ENCODE data around the gene TRIO. TPM values are rescaled to one million over a fixed set of nuclear protein-coding genes. Genes with fewer than 3 reads are reported as not detected.
"Not testable (repeated sequence)": the region's sequence is repeated elsewhere in the genome, so short reads cannot be mapped to it uniquely, and the experiment has no call there.

The TRIO gene
- 69.4 and 71.6 TPM in 2 replicates for total RNA-seq

DNA sequence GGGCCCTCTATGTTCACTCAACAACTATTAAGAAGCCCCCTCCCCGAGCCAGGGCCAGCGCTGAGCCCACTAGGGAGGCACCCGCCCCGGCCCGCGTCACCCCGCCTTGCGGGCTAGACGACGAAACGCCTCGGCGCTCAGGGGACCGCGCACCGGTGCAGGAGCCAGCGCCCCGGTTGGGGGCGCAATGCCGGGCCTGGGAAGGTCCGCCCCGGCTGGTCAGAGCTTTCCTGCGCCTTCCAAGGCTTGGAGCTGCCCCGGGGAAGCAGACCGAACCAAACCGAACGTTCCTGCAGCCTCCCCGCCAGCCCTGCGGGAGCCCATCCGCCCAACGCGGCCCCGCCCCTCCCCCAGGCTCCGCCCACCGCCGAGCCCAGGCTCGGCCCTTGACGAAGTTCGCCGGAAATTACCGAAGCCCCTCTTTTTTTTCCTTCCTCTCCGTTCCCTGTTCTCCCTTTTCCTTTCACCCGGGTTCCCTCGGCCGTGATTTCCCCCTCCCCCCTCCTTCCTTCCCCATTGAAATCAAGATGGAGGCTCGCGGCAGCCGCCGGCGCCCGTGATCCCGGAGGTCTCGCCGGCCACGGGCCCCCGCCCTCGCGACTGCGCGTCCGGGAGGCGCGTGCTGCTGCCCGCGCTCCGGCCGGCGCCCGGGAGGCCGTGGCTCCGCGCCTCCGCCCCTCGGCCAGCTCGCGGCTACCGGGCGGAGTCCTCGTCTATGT lies at the start of gene TRIO:
Gene TRIO (plus strand): TSS at position 516 of the 719 bp plus-strand sequence. CDS start 384 bp downstream, outside the sequence.
- Histone ChIP-seq H3K36me3 (ENCODE audit: control insufficient read depth, insufficient read depth, low read length) (no peaks in the 10 kb centered on the region), H3K27me3 (ENCODE audit: control insufficient read depth, insufficient read depth, low read length) (no peaks in the 10 kb centered on the region), H3K4me3 (ENCODE audit: low read depth, low read length) (peak within 1 kb of the TSS; percentile 91)
- DNase-seq (ENCODE audit: low read depth): peak; percentile 74
- no peak for FAIRE-seq
- TF ChIP-seq, protein P1, sequence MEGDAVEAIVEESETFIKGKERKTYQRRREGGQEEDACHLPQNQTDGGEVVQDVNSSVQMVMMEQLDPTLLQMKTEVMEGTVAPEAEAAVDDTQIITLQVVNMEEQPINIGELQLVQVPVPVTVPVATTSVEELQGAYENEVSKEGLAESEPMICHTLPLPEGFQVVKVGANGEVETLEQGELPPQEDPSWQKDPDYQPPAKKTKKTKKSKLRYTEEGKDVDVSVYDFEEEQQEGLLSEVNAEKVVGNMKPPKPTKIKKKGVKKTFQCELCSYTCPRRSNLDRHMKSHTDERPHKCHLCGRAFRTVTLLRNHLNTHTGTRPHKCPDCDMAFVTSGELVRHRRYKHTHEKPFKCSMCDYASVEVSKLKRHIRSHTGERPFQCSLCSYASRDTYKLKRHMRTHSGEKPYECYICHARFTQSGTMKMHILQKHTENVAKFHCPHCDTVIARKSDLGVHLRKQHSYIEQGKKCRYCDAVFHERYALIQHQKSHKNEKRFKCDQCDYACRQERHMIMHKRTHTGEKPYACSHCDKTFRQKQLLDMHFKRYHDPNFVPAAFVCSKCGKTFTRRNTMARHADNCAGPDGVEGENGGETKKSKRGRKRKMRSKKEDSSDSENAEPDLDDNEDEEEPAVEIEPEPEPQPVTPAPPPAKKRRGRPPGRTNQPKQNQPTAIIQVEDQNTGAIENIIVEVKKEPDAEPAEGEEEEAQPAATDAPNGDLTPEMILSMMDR (IDR thresholded peaks at IDR 0.05; ENCODE audit: insufficient read depth, low read length, severe bottlenecking): peak; percentile 73

DNA sequence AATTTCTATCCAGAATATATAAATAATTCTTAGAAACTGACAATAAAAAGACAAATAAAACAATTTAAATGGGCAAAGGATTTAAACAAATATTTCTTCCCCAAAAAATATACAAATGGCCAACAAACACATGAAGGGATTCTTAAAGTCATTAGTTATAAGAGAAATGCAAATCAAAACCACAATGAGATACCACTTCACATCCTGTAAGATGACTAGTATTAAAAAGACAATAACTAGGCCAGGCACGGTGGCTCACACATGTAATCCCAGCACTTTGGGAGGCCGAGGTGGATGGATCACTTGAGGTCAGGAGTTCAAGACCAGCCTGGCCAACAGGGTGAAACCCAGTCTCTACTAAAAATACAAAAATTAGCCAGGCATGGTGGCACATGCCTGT lies 45.8 kb upstream of the TRIO start:
- DNase-seq (ENCODE audit: low read depth); H3K4me3 ChIP-seq (ENCODE audit: low read depth, low read length); H3K27me3 ChIP-seq (ENCODE audit: control insufficient read depth, insufficient read depth, low read length); FAIRE-seq; H3K36me3 ChIP-seq (ENCODE audit: control insufficient read depth, insufficient read depth, low read length): not testable (repeated sequence)

DNA sequence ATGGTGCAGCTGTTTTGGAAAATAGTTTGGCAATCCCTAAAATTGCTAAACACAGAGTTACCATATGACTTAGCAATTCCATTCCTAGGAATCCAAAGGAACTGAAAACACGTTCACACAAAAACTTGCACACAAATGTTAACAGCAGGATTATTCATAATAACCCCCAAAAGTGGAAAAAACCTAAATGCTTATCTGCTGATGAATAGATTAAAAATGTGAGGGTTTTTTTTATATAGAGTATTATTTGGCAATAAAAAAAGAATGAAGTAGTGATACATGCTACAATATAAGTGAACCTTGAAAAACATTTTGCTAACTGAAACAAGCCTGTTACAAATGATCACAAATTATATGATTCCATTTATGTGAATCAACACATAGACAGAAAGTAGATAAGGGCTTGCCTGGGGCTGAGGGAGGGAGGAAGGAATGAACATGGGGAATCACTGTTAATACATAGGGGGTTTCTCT lies 45.1 kb upstream of the TRIO start:
- no peaks in the 10 kb centered on the region for H3K36me3 ChIP-seq (ENCODE audit: control insufficient read depth, insufficient read depth, low read length)
- DNase-seq (ENCODE audit: low read depth) (no peak), FAIRE-seq (no peak)
- no peak overlapping the region for H3K4me3 ChIP-seq (ENCODE audit: low read depth, low read length)
- H3K27me3 ChIP-seq (ENCODE audit: control insufficient read depth, insufficient read depth, low read length): no peaks in the 10 kb centered on the region
- TF ChIP-seq, protein P1 (IDR thresholded peaks at IDR 0.05; ENCODE audit: insufficient read depth, low read length, severe bottlenecking): no peak

DNA sequence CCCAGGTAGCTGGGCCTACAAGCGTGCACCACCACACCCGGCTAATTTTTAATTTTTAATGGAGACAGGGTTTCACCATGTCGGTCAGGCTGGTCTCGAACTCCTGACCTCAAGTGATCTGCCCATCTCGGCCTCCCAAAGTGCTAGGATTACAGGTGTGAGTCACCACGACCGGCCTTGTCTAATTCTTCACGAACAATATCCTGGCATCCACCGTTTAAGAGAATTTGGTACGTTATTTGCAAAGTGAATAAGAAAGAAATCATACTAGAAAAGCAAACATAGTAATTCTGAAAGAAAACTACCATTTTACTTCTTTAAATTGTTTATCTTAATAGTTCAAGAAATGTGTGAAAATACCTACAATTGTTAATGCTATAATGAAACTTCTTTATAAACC lies 42.9 kb upstream of the TRIO start:
- no peak for FAIRE-seq
- no peaks in the 10 kb centered on the region for H3K36me3 ChIP-seq (ENCODE audit: control insufficient read depth, insufficient read depth, low read length)
- H3K4me3 ChIP-seq (ENCODE audit: low read depth, low read length): no peak overlapping the region
- DNase-seq (ENCODE audit: low read depth): no peak
- H3K27me3 ChIP-seq (ENCODE audit: control insufficient read depth, insufficient read depth, low read length): no peaks in the 10 kb centered on the region
- TF ChIP-seq, protein P1 (IDR thresholded peaks at IDR 0.05; ENCODE audit: insufficient read depth, low read length, severe bottlenecking): no peak

DNA sequence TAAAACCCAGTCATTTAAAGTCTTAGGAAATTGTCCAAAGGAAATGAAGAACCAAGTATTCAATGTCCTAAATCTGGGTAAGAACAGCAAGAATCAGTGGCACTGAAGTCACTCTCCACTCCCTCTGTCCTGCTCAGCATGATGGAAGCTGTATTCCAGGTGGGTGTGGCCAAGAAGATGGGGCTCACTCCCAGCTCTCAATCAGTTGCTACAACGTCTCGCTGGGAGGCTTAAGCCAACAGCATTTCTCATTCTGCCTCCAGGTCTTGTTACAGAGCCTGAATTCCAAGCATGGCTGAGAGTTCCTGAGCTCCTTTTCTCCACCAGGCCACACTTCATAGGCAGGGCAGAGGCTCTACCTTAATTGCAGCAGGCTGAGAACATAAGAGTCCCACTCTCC lies 41.2 kb upstream of the TRIO start:
- DNase-seq (ENCODE audit: low read depth) (no peak), FAIRE-seq (no peak)
- H3K27me3 ChIP-seq (ENCODE audit: control insufficient read depth, insufficient read depth, low read length): no peaks in the 10 kb centered on the region
- H3K4me3 ChIP-seq (ENCODE audit: low read depth, low read length): no peak overlapping the region
- H3K36me3 ChIP-seq (ENCODE audit: control insufficient read depth, insufficient read depth, low read length): no peaks in the 10 kb centered on the region
- TF ChIP-seq, protein P1 (IDR thresholded peaks at IDR 0.05; ENCODE audit: insufficient read depth, low read length, severe bottlenecking): no peak

DNA sequence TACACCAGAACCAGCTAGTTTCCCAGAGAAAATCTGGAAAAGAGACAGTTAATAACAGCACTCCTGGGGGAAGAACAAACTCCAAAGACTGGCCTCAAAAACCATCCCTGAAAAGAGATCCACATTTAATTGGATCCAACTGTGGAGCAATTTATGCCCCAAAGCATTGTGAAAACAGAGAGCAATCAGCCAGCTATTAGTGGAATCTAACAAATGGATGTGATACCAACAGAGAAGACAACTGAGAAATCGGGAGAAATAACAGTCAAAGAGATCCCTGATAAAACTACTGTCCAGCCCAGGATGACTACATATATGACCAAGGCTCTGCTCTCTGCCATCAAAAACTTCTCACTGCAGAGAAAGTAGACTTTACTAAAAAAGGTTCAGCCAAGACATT lies 40.5 kb upstream of the TRIO start:
- DNase-seq (ENCODE audit: low read depth): no peak
- no peak overlapping the region for H3K4me3 ChIP-seq (ENCODE audit: low read depth, low read length)
- no peaks in the 10 kb centered on the region for H3K36me3 ChIP-seq (ENCODE audit: control insufficient read depth, insufficient read depth, low read length)
- TF ChIP-seq, protein P1 (IDR thresholded peaks at IDR 0.05; ENCODE audit: insufficient read depth, low read length, severe bottlenecking): no peak
- H3K27me3 ChIP-seq (ENCODE audit: control insufficient read depth, insufficient read depth, low read length): no peaks in the 10 kb centered on the region
- no peak for FAIRE-seq
